Cerebellar nuclear complex (tissue), 1 donor: ENCODE measurements around the gene NRL.
A peak's percentile ranks its signal among the peaks of the same experiment; 100 is the strongest.

Source experiments
- DNase-seq, 2 experiments: peaks; one replicate each; lab custom pipeline; 2025; lab: John Stamatoyannopoulos, UW

NRL gene

GRCh38 chr14:24065408-24065807 lies 49.3 kb downstream of the NRL start:
- no peak for DNase-seq

- DNase-seq: no peak
Observed at GRCh38 chr14:24064856-24065255, 49.9 kb downstream of the NRL start.

- DNase-seq: no peak
Observed at GRCh38 chr14:24064091-24064795, 50.5 kb downstream of the NRL start.

GRCh38 chr14:24063263-24063836 lies 51.4 kb downstream of the NRL start:
- no peak for DNase-seq

GRCh38 chr14:24062216-24062980 lies 52.4 kb downstream of the NRL start:
- DNase-seq: no peak

- DNase-seq: no peak
Observed at GRCh38 chr14:24060984-24061913, 53.5 kb downstream of the NRL start.

- no peak for DNase-seq
Observed at GRCh38 chr14:24060443-24060842, 54.3 kb downstream of the NRL start.

- DNase-seq: no peak
Observed at GRCh38 chr14:24059841-24060388, 54.8 kb downstream of the NRL start.

- no peak for DNase-seq
Observed at GRCh38 chr14:24058951-24059475, 55.7 kb downstream of the NRL start.

- peak; percentile 8 to 54 for DNase-seq
Observed at GRCh38 chr14:24058260-24058950, 56.3 kb downstream of the NRL start.

- DNase-seq: no peak
Observed at GRCh38 chr14:24057867-24058259, 56.9 kb downstream of the NRL start.

- no peak for DNase-seq
Observed at GRCh38 chr14:24057271-24057670, 57.5 kb downstream of the NRL start.

- DNase-seq: no peak
Observed at GRCh38 chr14:24056800-24057184, 58.0 kb downstream of the NRL start.

GRCh38 chr14:24055971-24056799 lies 58.6 kb downstream of the NRL start:
- DNase-seq: no peak

- DNase-seq: no peak
Observed at GRCh38 chr14:24054646-24055045, 60.1 kb downstream of the NRL start.

- DNase-seq: no peak
Observed at GRCh38 chr14:24054324-24054641, 60.5 kb downstream of the NRL start.

- DNase-seq: no peak
Observed at GRCh38 chr14:24053548-24054323, 61.0 kb downstream of the NRL start.

GRCh38 chr14:24052656-24053547 lies 61.8 kb downstream of the NRL start:
- DNase-seq: no peak
